Stimulated activated CD4-positive, alpha-beta T cell treated with anti-CD3 and anti-CD28 coated beads, TNF-alpha, amount 100 ng/mL, for 24 hours (primary cell): Measurements from ENCODE around the gene ARHGAP18.
"Not testable (repeated sequence)": the region's sequence is repeated elsewhere in the genome, so short reads cannot be mapped to it uniquely, and the experiment has no call there.

Experiments used
- DNase-seq, 3 experiments: peaks; one replicate each; pipeline ENCODE4 v3.0.0-alpha.2; 2020; ENCODE audit warnings: low read depth in 3 of 3

The ARHGAP18 gene

GRCh38 chr6:129583866-129584265, 126.1 kb downstream of the ARHGAP18 start:
- no peak for DNase-seq

- DNase-seq: no peak
Measured at GRCh38 chr6:129578315-129578714, 131.7 kb downstream of the ARHGAP18 start.

GRCh38 chr6:129577691-129578090, 132.3 kb downstream of the ARHGAP18 start:
- DNase-seq: no peak

GRCh38 chr6:129576456-129576855, 133.5 kb downstream of the ARHGAP18 start:
- DNase-seq: no peak

GRCh38 chr6:129575378-129576118, 134.4 kb downstream of the ARHGAP18 start:
- DNase-seq: no peak

GRCh38 chr6:129574605-129575004, 135.4 kb downstream of the ARHGAP18 start:
- DNase-seq: not testable (repeated sequence)

- not testable (repeated sequence) for DNase-seq
Measured at GRCh38 chr6:129570929-129571328, 139.0 kb downstream of the ARHGAP18 start.

GRCh38 chr6:129568015-129568414, 142.0 kb downstream of the ARHGAP18 start:
- no peak for DNase-seq

- peak in 2 of 3 experiments; percentile 17 to 51 for DNase-seq
Measured at GRCh38 chr6:129567374-129567773, 142.6 kb downstream of the ARHGAP18 start.

- no peak for DNase-seq
Measured at GRCh38 chr6:129565811-129566210, 144.2 kb downstream of the ARHGAP18 start.

- DNase-seq: no peak
Measured at GRCh38 chr6:129565366-129565765, 144.6 kb downstream of the ARHGAP18 start.

- no peak for DNase-seq
Measured at GRCh38 chr6:129558248-129558647, 151.7 kb downstream of the ARHGAP18 start.

GRCh38 chr6:129555206-129555832, 154.7 kb downstream of the ARHGAP18 start:
- DNase-seq: no peak

- DNase-seq: no peak
Measured at GRCh38 chr6:129552413-129552812, 157.6 kb downstream of the ARHGAP18 start.

GRCh38 chr6:129551486-129551885, 158.5 kb downstream of the ARHGAP18 start:
- DNase-seq: no peak

GRCh38 chr6:129546702-129547101, 163.3 kb downstream of the ARHGAP18 start:
- no peak for DNase-seq

GRCh38 chr6:129544892-129545612, 164.9 kb downstream of the ARHGAP18 start:
- DNase-seq: no peak

- no peak for DNase-seq
Measured at GRCh38 chr6:129543981-129544380, 166.0 kb downstream of the ARHGAP18 start.

- DNase-seq: no peak
Measured at GRCh38 chr6:129542705-129543104, 167.3 kb downstream of the ARHGAP18 start.

GRCh38 chr6:129539032-129539431, 170.9 kb downstream of the ARHGAP18 start:
- DNase-seq: no peak

- DNase-seq: no peak
Measured at GRCh38 chr6:129536271-129536670, 173.7 kb downstream of the ARHGAP18 start.

GRCh38 chr6:129534926-129535325, 175.1 kb downstream of the ARHGAP18 start:
- DNase-seq: no peak
